Measurements from ENCODE around the gene HCN2. TPM values are rescaled to one million over a fixed set of nuclear protein-coding genes. Genes with fewer than 3 reads are reported as not detected.

The HCN2 gene
- total and polyA plus RNA-seq, 2 of the 8 experiments (the other 6 are each of a cell fraction or from before 2014, with no cell fraction given): 1.0 to 4.0 TPM

GRCh38 chr19:588093-588740, 1.5 kb upstream of the HCN2 start (continued):
- TF ChIP-seq CTCF (IDR thresholded peaks at IDR 0.05; ENCODE audit: control extremely low read depth in 1 of 3, insufficient read depth in 1 of 3, low read depth in 1 of 3, low read length in 3 of 3): peak; percentile 75 to 88 (median 75)
- TF ChIP-seq RAD21 (IDR thresholded peaks at IDR 0.05 in 1 of 2, conservative IDR thresholded peaks at IDR 0.05 in 1 of 2; ENCODE audit: low read depth in 2 of 2, low read length in 2 of 2): peak; percentile 32 to 61
- TF ChIP-seq TAF7 (optimal IDR thresholded peaks at IDR 0.05; ENCODE audit: borderline replicate concordance, low read depth, low read length): no peak
- no peak for TF ChIP-seq TAF1 (IDR thresholded peaks at IDR 0.05; ENCODE audit: low read depth, low read length)
- peak; percentile 64 to 73; a peak in 1 of 4 replicates for TF ChIP-seq SIN3A (conservative IDR thresholded peaks at IDR 0.05 in 1 of 2, IDR thresholded peaks at IDR 0.05 in 1 of 2; ENCODE audit: low read depth in 1 of 2, low read length in 2 of 2)
